ENCODE results near the gene HLX.

The HLX gene

GRCh38 chr1:220884109-220884980 is 5.1 kb downstream of the HLX start:
- no peak for FAIRE-seq

GRCh38 chr1:220884981-220885918 is 6.0 kb downstream of the HLX start:
- no peak for FAIRE-seq

- no peak for FAIRE-seq
Observed at GRCh38 chr1:220885971-220886370, 6.7 kb downstream of the HLX start.

- FAIRE-seq: no peak
Observed at GRCh38 chr1:220886470-220887201, 7.4 kb downstream of the HLX start.

- no peak for FAIRE-seq
Observed at GRCh38 chr1:220887202-220887519, 7.9 kb downstream of the HLX start.

GRCh38 chr1:220887520-220888416 is 8.5 kb downstream of the HLX start:
- FAIRE-seq: no peak

- FAIRE-seq: no peak
Observed at GRCh38 chr1:220888417-220888986, 9.3 kb downstream of the HLX start.

GRCh38 chr1:220889333-220889732 is 10.1 kb downstream of the HLX start:
- FAIRE-seq: no peak

GRCh38 chr1:220889848-220890287 is 10.6 kb downstream of the HLX start:
- no peak for FAIRE-seq

- no peak for FAIRE-seq
Observed at GRCh38 chr1:220890602-220891001, 11.4 kb downstream of the HLX start.

- no peak for FAIRE-seq
Observed at GRCh38 chr1:220891224-220892085, 12.2 kb downstream of the HLX start.

GRCh38 chr1:220892086-220892376 is 12.8 kb downstream of the HLX start:
- FAIRE-seq: no peak

GRCh38 chr1:220892997-220893700 is 13.9 kb downstream of the HLX start:
- FAIRE-seq: no peak

- FAIRE-seq: no peak
Observed at GRCh38 chr1:220893701-220894024, 14.4 kb downstream of the HLX start.

- no peak for FAIRE-seq
Observed at GRCh38 chr1:220894025-220894923, 15.0 kb downstream of the HLX start.

- FAIRE-seq: no peak
Observed at GRCh38 chr1:220894924-220895256, 15.6 kb downstream of the HLX start.

- no peak for FAIRE-seq
Observed at GRCh38 chr1:220895412-220895946, 16.2 kb downstream of the HLX start.

- FAIRE-seq: no peak
Observed at GRCh38 chr1:220896092-220896491, 16.8 kb downstream of the HLX start.

GRCh38 chr1:220900842-220901241 is 21.6 kb downstream of the HLX start:
- FAIRE-seq: no peak

Measured in islet of Langerhans (tissue), 1 donor.